Fibroblast of lung (primary cell): ENCODE data around the gene MMP19.

Source experiments
- EZH2 ChIP-seq: IDR thresholded peaks from 2 replicates; pipeline ENCODE4 v1.5.1; 2012; ENCODE audit warnings: low read length, control low read depth, mild to moderate bottlenecking; ENCODE audit errors: missing control alignments
- TF ChIP-seq, protein P1 (sequence below), 2 donors: IDR thresholded peaks in 1 of 2; conservative IDR thresholded peaks in 1 of 2; 1 replicate in 1 of 2; 2 replicates in 1 of 2; pipeline ENCODE4 v1.5.1; 2011 to 2012; ENCODE audit warnings: low read length in 2 of 2, control low read depth in 1 of 2, inconsistent platforms in 1 of 2, low read depth in 1 of 2, mild to moderate bottlenecking in 1 of 2

DNA sequence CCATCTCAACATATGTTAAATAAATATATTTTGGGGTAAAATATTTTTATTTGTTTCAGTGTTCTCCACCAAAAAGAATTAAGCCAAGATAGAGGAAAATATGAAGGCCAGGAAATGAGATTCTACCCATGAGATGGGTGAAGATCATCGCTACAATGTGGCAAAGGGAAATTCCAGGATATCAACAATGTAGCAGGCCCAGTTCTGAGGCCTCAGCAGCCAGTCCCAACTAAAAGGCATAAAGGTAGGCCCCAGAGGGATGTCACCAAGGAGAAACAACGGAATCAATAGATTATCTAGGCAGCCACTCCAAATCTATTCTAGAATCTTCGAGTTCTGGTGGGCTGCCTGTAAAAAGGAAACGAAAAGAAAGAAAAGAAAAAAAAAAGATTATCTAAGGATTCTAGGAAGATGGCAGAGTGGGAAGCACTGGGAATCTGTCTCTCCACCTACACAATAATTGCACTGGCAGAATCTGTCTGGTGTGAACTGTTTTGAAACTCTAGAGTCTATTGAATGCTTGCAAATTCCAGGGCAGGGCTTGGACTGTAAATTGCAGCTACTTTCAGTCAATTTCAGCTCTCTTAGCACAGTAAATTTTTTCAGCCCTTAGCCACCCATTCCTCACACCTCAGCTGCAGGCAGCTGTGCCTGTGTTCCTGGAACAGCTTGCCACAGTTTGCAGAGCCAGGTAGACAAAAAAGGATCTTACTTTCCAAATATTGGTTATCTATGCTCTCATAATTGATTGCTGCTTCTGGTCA is 33.1 kb upstream of the MMP19 start:
- TF ChIP-seq, protein P1, sequence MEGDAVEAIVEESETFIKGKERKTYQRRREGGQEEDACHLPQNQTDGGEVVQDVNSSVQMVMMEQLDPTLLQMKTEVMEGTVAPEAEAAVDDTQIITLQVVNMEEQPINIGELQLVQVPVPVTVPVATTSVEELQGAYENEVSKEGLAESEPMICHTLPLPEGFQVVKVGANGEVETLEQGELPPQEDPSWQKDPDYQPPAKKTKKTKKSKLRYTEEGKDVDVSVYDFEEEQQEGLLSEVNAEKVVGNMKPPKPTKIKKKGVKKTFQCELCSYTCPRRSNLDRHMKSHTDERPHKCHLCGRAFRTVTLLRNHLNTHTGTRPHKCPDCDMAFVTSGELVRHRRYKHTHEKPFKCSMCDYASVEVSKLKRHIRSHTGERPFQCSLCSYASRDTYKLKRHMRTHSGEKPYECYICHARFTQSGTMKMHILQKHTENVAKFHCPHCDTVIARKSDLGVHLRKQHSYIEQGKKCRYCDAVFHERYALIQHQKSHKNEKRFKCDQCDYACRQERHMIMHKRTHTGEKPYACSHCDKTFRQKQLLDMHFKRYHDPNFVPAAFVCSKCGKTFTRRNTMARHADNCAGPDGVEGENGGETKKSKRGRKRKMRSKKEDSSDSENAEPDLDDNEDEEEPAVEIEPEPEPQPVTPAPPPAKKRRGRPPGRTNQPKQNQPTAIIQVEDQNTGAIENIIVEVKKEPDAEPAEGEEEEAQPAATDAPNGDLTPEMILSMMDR (conservative IDR thresholded peaks at IDR 0.05 in 1 of 2, IDR thresholded peaks at IDR 0.05 in 1 of 2; ENCODE audit: low read depth in 1 of 2, low read length in 2 of 2): no peak
- no peak for TF ChIP-seq EZH2
